Activated CD8-positive, alpha-beta memory T cell treated with anti-CD3 and anti-CD28 coated beads for 4 hours (primary cell): ENCODE data around the gene SHCBP1L.

Experiments
- DNase-seq, 2 donors: peaks; one replicate each; pipeline ENCODE4 v3.0.0-alpha.2; 2020; ENCODE audit warnings: low read depth in 2 of 2

SHCBP1L gene

DNA sequence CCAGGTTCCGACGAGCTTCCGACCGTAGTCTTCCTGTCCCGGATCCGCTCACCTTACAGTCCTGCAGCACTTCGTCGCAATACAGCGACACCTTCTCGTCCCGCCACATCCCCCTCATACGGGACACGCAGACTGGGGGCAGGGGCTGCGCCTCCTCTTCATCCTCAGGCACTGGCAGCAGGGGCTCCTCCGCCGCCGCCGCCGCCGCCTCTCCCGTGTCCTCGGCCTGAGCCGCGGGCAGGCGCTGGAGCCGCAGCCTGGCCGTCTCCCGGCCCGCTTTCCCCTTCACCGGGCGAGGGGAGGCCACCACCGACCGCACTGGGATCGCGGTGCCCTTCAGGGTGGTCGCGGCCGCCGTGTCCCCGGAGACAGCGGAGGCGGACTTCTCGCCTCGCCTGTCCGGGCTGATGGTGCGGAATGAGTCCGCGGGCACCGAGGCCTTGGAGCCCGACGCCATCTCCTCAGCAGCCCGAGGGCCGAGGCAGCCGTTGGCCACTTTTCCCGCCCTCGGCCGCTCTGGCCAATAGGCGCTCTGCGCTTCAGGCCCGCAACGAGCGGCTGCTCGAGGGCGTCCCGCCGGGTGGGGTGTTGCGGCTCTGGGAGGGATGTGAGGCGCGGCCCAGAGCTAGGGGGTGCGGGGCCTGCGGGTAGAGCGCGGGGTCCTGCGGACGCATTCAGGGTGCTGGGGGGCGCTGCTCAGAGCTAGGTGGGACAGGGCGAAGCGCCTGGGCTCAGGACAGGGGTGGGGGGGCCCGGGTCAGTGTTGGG is at the start of gene SHCBP1L:
SHCBP1L (minus strand) TSS at position 490 of the 768 bp plus-strand sequence; CDS start at position 457, 33 bp downstream.
- DNase-seq: no peak

DNA sequence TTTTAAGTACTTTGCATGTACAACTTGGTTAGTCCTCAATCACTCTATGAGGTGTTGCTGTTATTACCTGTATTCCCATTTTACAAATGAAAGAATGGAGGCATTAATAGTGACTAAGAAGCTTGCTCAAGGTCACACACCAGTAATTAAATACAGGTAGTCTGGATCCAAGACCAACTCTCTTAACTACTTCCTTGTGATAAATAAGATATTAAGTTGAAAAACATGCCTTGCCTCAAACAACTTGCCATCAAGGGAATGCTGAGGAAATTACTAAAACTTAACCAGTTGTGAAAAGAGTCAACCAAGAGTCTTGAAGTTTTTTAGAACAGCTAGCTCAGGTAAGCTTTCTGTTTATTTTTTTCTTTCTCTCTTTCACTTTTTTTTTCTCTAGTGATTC is 49.3 kb upstream of the SHCBP1L start:
- DNase-seq: no peak

DNA sequence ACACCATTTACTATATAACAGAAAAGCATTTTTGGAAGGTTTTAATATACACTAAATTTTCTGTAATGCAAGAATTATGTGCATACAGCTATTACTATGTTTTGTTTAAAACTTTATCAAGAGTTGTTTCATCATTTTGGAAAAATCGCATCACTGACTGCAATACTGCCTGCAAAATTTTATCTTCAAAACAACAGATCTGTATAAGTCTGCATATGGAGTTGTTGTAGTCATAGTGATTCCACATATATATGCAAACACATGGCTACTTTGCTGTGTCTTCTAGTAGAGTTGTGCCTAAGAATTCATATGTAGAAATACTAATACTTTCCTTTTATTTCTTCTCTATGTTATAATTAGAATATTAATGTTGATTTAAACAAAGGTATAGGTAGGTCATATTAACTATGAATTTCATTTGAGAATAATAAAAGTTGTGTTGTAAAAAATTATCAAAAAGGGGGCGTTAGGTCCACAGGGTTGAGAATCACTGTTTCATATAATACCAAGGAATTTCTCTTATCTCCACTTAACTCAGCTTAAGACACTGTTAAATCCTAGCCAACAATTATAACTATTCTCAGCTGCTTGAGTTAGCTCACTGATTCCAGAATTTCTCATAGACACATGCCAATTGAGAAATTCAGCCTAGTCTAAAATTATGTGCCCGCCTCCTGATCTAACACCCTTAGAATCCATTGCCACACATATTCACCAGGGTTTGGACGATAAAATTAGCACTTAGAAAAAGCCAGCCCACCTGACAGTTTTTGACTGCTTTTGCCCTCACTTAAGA is 47.4 kb upstream of the SHCBP1L start:
- no peak for DNase-seq

DNA sequence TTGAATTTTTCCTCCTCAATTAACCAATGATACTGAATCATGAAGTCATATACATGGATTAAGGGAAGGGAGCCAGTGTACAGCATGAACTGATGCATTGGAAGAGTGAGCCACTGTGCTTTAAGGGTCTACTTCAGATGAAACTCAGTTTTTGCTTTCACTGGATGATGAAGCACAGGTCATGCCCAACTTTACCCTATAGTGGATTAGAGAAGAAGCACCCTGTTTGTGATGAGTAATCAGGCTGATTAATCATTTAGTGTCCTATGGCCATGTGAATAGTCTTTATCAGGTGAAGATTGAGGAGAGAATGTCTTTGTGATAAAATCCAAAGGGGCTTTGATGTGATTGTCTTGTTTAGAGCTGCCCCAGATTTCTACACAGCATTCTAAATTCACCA is 45.5 kb upstream of the SHCBP1L start:
- no peak for DNase-seq

DNA sequence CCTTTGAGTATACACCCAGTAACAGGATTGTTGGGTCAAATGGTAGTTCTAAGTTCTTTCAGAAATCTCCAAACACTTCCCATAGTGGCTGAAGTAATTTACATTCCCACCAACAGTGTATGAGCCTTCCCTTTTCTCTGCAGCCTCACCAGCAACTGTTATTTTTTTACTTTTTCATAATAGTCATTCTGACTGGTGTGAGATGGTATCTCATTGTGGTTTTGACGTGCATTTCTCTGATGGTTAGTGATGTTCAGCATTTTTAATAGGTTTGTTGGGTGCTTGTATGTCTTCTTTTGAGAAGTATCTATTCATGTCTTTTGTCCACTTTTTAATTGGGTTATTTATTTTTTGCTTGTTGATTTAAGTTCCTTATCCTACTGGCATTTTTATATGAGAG is 43.9 kb upstream of the SHCBP1L start:
- DNase-seq: no peak

DNA sequence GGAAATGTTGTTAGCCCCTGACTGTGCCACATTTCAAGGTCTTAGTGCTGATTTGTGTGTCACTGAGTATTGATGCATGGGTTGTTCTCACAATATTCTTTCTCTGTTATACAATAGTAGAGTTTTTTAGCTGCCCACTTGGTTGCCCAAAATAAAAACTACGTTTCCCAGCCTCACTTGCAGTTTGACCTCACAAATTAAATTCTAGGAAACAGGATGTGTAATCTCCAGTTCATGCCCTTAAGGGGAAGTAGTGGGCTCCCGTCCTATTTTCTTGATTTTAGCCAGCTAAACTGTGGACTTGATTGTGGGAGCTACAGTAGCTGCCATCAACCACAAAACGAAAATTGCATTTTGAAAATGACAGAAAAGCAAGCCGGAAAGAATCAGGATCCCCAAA is 42.9 kb upstream of the SHCBP1L start:
- no peak for DNase-seq

DNA sequence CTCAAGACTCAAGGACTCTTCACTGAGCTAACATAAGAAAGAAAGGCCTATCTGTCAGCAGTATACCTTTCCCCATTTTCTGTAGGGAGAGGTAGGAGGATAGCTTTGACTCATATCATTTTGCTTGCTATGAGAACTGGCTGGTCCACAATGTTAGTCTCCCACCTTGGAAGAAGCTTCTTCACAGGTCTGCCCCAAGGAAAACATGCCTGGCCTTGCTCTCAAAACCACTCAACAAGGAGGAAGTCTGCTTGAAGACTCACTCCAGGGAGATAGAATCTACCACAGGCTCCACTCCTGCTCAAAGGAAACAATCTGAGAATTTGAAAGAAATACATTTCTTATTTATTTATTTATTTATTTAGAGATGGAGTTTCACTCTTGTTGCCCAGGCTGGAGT is 40.8 kb upstream of the SHCBP1L start:
- DNase-seq: no peak

DNA sequence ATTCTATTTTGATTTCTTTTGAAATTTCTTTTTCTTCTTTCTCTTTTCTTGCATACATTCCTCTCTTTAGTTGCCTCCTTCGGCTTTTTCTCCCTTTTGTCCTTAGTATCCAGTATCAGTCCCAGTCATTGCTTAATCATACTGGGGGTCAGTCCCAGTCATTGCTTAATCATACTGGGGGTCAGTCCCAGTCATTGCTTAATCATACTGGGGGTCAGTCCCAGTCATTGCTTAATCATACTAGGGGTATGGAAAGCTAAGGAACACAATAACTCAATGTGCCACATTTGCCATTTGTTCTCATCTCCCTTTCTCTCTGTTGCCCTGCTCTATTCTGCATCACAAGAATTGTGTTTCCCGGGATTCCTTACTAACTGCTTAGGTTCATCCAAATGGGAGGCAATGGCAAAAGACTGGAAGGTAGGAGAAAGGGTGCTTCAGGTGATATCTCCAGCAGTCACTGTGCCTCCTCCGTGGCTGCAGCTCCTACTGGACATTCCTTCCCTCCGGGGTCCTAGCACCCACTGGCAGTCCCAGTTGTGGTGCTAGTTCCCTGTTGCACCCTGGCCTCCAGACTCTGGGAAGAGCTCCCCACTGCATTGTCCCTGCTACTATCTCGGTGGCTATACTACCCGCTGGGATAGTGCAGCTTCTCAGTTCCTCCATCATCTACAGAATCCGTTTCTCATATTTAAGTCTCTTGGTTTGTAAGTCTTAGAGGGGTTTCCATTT is 37.6 kb upstream of the SHCBP1L start:
- no peak for DNase-seq

DNA sequence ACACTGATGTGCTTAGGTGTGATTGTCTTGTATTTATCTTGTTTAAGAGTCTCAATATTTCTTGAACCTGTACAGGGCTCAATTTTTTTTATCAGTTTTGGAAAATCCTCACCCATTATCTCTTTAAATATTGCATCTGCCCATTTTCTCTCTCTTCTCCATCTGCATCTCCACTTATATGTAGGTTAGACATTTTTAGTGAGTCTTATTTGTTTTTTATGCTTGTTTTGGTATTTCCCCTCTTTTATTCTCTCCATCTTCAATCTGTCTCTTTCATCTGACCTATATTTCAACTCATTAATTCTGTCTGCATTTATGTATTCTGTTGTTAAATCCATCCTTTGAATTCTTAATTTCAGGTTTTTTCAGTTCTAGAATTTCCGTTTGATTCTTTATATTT is 32.9 kb upstream of the SHCBP1L start:
- no peak for DNase-seq

DNA sequence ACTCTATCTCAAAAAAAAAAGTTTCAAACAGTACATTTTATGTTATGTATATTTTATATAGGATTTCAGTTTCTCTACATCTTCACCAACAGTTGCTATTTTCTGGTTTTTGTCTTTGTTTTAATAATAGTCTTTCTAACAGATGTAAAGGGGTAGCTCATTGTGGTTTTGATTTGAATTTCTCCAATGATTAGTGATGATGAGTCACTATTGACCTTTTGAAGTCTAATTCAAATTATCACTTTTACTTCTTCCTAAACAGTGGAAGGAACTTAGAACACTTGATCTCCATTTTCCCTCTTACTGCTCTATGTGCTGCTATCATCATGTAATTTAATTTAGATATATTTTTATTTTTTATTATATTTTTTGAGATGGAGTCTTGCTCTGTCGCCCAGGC is 31.7 kb upstream of the SHCBP1L start:
- DNase-seq: no peak

DNA sequence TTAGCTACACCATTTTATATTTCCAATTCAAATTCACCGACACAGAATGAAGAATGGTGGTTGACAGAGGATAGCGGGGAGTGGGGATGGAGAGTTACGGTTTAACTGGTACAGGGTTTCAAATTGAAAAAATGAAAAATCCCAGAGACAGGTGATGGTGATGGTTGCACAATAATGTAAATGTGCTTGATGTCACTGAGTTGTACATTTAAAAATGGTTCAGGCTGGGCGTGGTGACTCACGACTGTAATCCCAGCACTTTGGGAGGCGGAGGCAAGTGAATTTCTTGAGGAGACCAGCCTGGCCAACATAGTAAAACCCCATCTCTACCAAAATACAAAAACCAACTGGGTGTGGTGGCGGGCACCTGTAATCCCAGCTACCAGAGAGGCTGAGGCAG is 31.2 kb upstream of the SHCBP1L start:
- no peak for DNase-seq

DNA sequence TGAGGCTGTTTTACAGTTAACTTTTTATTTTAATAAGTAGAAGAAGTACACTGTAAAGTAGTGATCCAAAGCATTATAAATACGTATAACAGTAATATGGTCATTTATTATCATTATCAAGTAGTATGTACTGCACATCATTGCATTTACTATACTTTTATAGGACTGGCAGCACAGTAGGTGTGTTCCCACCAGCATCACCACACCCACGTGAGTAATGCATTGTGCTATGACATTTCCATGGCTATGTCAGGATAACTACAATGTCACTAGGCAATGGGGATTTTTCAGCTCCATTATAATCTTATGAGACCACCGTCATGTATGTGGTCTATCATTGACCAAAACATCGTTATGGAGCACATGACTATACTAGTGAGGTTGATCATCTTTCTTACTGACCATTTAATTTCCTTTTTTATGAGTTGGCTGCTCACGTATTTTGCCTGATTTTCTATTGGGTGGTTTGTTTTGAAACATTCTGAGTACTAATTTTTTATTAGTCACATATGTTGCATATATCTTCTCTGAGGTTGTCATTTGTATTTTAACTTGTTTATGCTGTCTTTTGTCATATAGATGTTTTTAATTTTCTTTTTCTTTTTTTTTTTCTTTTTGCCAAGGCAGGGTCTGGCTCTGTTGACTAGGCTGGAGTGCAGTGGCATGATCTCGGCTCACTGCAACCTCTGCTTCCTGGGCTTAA is 25.3 kb upstream of the SHCBP1L start:
- no peak for DNase-seq

DNA sequence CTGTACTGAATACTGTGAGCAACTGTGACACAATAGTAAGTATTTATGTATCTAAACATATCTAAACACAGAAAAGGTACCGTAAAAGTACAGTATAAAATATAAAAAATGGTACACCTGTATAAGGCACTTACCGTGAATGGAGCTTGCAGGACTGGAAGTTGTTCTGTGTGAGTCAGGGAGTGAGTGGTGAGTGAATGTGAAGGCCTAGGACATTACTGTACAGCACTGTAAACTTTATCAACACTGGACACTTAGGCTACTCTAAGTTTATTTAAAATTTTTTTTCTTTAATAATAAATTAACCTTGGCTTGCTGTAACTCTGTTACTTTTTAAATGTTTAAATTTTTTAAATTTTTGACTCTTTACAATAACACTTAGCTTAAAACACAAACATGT is 24.5 kb upstream of the SHCBP1L start:
- no peak for DNase-seq

DNA sequence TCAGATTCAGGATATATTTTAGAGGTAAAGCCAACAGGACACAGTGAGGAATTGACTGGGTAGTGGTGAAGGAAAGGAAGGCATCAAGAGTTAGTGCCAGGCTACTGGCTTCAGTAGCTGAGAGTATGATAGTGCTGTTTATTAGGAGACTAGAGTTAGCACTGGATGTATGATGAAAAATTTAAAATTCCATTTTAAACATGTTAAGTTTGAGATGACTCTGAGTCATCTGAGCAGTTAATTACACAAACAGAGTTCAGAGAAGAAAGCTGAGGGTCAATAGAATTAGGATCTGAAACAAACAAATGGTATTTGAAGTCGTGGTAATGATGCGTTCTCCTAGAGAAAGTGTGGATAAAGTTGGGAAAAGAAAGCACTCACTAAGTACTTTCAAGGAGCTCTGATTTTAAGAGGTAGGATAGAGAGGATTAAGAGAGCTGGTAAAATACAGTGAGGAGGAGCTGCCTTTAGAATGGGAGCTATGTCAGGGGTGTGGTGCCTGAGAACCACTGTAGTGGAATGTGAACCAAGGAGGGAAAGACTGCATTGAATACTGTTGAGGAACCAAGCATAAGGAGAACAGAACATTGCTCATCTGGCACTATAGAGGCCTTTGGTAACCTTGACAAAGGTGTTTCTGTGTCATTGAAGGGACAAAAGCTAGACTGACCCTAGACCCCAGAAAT is 21.7 kb upstream of the SHCBP1L start:
- no peak for DNase-seq

DNA sequence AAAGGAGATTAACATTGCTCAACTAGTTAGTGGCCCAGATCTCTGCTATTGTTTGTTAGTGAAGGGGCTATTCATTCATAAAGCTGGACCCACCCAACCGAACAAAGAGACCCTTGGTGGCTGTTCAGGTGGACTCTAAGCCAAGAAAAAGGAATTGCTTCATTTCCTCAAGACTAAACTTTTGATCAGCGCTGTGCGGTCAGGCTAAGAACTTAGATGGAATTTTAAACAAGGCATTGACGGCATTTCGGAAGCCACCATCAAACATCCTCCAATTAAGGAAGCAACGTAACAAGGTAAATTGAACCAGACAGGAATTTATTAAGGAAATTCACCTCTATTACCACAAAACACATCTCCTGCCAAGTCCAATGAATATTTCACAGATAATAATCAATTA is 19.9 kb upstream of the SHCBP1L start:
- no peak for DNase-seq

DNA sequence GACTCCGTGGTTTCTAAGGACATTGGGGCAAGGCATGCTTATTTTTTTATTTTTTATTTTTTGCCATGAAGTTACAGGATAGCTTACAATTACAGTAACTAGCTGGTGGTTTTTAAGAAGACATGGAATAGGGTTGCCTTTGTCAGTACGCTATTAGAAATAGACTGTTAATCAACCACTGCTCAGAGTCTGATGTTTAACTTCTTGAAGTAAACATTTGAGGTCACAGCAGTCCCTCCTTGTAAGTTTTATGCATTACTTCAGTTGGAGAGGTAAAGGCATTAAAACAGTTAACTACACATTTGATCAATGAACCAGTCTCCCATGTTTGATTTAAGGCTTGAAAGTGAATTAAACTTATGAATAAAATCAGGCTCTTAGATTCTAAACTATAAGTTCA is 19.3 kb upstream of the SHCBP1L start:
- no peak for DNase-seq

DNA sequence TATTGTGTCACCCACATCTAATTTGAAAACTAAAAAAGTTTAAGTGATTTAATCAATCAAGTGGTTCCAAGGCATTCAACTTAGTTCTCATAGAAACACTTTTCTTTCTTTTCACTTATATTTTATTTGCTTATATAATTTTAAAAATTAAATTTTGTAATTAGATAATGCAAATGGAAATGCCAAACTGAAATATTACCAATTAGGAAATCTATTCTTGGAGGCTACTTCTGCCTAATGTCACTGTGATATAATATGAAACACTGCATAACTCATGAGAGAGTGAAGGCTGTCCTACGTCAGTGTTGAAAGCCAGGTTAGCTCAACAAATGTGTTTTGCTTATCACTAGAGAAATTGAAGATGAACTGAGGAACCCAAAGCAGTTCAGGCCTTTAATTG is 18.3 kb upstream of the SHCBP1L start:
- no peak for DNase-seq

DNA sequence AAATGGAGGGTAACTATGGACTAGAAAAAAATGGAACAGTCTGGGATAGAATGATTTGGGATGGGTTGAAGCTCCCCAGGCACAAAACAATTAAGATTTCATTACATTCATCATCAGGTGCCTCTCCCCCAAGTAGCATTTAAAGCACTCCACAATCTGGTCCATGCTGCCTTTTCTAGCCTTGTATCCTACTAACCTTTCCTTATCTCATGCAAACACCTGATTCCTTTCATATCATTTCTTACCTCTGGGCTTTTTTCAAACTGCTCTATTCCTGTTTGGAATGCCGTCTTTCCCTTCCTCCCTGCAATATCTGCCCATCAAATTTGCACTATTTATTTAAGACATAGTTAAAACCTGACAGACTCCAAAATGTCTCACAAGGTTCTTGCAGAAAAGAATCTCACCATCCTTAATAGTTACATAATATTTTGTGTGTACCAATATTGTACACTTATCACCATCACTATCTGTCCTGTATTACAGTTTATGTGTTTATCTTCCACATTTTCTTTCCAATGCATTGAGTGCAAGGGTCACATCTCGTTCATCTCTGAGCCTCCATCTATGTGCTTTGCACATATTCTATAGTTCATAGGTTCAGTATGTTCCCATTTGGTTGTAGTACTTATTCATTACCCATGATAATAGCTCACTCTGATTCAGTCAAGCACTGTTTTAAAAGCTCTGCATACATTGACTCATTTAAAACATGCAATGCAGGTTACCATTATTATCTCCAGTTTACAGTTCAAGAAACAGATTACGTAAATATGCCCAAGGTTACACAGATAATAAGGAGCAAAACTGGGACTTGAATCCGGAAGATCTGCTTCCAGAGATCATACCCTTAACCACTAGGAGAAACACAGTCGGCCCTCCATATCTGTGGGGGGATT is 16.1 kb upstream of the SHCBP1L start:
- DNase-seq: no peak

DNA sequence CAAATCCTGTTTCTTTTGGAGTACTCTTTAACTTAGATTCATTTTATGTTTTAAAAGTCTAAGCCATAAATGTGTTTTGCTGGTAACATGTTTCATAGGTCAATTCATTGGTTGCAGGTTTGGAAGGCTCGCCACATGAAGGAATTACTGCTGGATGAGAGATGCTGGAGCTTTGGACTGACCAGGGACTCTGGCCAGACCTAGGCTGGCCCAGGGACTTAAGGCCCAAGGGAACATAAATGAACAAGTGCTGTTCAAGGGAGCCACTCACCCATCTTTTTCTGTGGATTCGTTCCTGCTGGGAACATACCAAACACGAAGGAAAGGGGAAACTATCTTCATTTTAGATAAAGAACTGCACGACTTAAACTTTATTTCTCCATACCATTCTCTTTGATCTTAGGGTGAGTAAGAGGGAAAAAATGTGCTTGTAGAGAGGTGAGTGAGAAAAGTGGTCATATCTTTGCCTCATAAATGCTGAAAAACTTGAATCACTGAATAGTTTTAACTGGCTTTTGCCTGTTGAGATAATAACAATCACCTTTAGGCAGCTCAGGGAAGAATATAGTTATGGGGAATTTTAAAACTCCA is 15.3 kb upstream of the SHCBP1L start:
- DNase-seq: no peak

DNA sequence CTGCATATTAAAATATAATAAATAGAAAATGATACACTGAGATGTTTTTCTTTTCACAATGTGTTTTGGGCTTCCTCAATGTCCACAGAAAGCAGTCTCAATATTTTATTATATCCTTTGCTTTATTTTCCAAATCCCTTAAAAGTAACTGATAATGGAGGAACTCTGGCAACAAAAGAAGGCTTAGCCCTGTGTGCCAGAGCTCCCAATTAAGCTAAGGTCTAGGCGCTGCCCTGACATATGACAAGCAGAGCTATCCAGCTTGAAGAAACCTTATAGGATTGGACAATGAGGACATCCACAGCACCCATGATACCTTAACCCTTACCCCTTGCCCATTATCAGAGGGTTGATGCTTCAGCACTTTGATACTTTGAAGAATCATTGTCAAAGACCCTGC is 12.9 kb upstream of the SHCBP1L start:
- no peak for DNase-seq
